Measurements from ENCODE around the gene GNAL. TPM values are rescaled to one million over a fixed set of nuclear protein-coding genes. Genes with fewer than 3 reads are reported as not detected.

Gene GNAL
- total and polyA plus RNA-seq, 2 of the 4 experiments (the other 2 are of a cell fraction) = 0.15 to 0.36 TPM

- ChIA-PET CTCF (no interaction called here), POLR2A (ENCODE audit: unreplicated experiment) (no interaction called here)
- Histone ChIP-seq H3K4me3 (ENCODE audit: insufficient read depth, low read depth, low read length) (no peak overlapping the region), H3K14ac (replicated peaks; ENCODE audit: low read depth, low read length) (no peak overlapping the region), H3K9ac (ENCODE audit: low read depth, low read length) (no peak overlapping the region), H3K9me1 (ENCODE audit: insufficient read depth, low read length) (no peaks in the 10 kb centered on the region; the same call in 1 of the 2 replicates), H2BK20ac (ENCODE audit: low read depth, low read length) (no peak overlapping the region), H2AK5ac (ENCODE audit: low read depth, low read length) (no peak overlapping the region), H3K56ac (ENCODE audit: extremely low read depth, insufficient read depth, low read length) (no peak overlapping the region), H3K4me1 (ENCODE audit: control insufficient read depth, insufficient read depth, low read length) (peaks cover 9% of the 10 kb centered on the region), H3K23ac (ENCODE audit: low read depth, low read length) (no peak overlapping the region), H3K4ac (ENCODE audit: low read depth, low read length) (no peak overlapping the region), H3K79me1 (ENCODE audit: low read depth in 1 of 2, low read length in 2 of 2) (peaks cover 0 to 1% of the 10 kb centered on the region in 2 experiments; a peak in 3 of 4 replicates), H3K9me3 (ENCODE audit: control insufficient read depth, insufficient read depth, low read length) (no peaks in the 10 kb centered on the region), H2BK120ac (ENCODE audit: low read depth, low read length) (no peak overlapping the region), H2AK9ac (replicated peaks; ENCODE audit: low read depth, low read length, poor library complexity) (no peak overlapping the region), H3K27me3 (ENCODE audit: control insufficient read depth, insufficient read depth, low read length) (no peaks in the 10 kb centered on the region), H3K4me2 (ENCODE audit: low read depth, low read length) (no peak overlapping the region), H2BK15ac (ENCODE audit: low read depth, low read length) (no peak overlapping the region), H3K27ac (ENCODE audit: insufficient read depth, low read length) (no peak overlapping the region), H4K20me1 (ENCODE audit: insufficient read depth, low read length) (no peaks in the 10 kb centered on the region), H2AFZ (replicated peaks; ENCODE audit: low read length, poor library complexity) (no peak overlapping the region), H4K91ac (ENCODE audit: insufficient read depth, low read depth, low read length) (no peak overlapping the region), H4K5ac (ENCODE audit: low read depth, low read length) (no peak overlapping the region), H3K36me3 (ENCODE audit: control insufficient read depth, insufficient read depth, low read length) (no peaks in the 10 kb centered on the region), H2BK5ac (ENCODE audit: low read depth, low read length, poor library complexity, severe bottlenecking) (no peak overlapping the region), H4K8ac (ENCODE audit: low read depth in 2 of 2, low read length in 2 of 2) (no peak overlapping the region), H3K18ac (ENCODE audit: low read depth, low read length) (no peak overlapping the region)
- DNase-seq (no peak), ATAC-seq (ENCODE audit: low read depth) (no peak)
- dilution Hi-C loops (cut with HindIII; ENCODE audit: low sequenced_read_pairs, unreplicated experiment) = no loop called here
- no TSS peak for BruUV-seq (replicated peaks)
- in situ Hi-C loops (cut with MboI; ENCODE audit: low sequenced_read_pairs) = no loop called here
- TF ChIP-seq POLR2A (IDR thresholded peaks at IDR 0.05; ENCODE audit: low read depth, low read length) (no peak), CTCF (conservative IDR thresholded peaks at IDR 0.05; ENCODE audit: low read depth, low read length) (no peak), MAZ (IDR thresholded peaks at IDR 0.05; ENCODE audit: borderline replicate concordance, low read depth, low read length) (no peak), CEBPB (IDR thresholded peaks at IDR 0.05; ENCODE audit: low read depth, low read length) (no peak), FOS (IDR thresholded peaks at IDR 0.05; ENCODE audit: low read depth, low read length) (no peak), RFX5 (IDR thresholded peaks at IDR 0.05; ENCODE audit: low read depth, low read length) (no peak), MAFK (IDR thresholded peaks at IDR 0.05; ENCODE audit: low read depth, low read length) (no peak), RAD21 (IDR thresholded peaks at IDR 0.05; ENCODE audit: low read length) (no peak), BHLHE40 (IDR thresholded peaks at IDR 0.05; ENCODE audit: low read depth, low read length) (no peak), RCOR1 (IDR thresholded peaks at IDR 0.05; ENCODE audit: insufficient replicate concordance, low read length) (no peak), SMC3 (IDR thresholded peaks at IDR 0.05; ENCODE audit: low read depth, low read length) (no peak), CHD1 (IDR thresholded peaks at IDR 0.05; ENCODE audit: low read depth, low read length) (no peak), USF2 (IDR thresholded peaks at IDR 0.05; ENCODE audit: low read depth, low read length) (no peak), ELK1 (IDR thresholded peaks at IDR 0.05; ENCODE audit: borderline replicate concordance, low read depth, low read length) (no peak), MXI1 (IDR thresholded peaks at IDR 0.05; ENCODE audit: borderline replicate concordance, low read depth, low read length) (no peak)
- 83% methylated on average over 1 of the region's 2 CpGs; no CpG with 5 or more reads in 1 of the 2 experiments for WGBS, 2 experiments (ENCODE audit: extremely low coverage in 2 of 2, insufficient read length in 1 of 2)
- intact Hi-C loops (cut with micrococcal nuclease) = no loop called here
Measured at GRCh38 chr18:11864471-11864870, 175.4 kb downstream of the GNAL start.
